Measurements from ENCODE around the gene PXT1.
A peak's percentile ranks its signal among the peaks of the same experiment; 100 is the strongest.

The PXT1 gene

GRCh38 chr6:36387440-36388303, 55.0 kb downstream of the PXT1 start, which contains the start of gene ETV7:
ETV7 (minus strand) TSS chr6:36387669; CDS start chr6:36387541, 128 bp downstream.
- peak; percentile 42 to 81 for DNase-seq

DNA sequence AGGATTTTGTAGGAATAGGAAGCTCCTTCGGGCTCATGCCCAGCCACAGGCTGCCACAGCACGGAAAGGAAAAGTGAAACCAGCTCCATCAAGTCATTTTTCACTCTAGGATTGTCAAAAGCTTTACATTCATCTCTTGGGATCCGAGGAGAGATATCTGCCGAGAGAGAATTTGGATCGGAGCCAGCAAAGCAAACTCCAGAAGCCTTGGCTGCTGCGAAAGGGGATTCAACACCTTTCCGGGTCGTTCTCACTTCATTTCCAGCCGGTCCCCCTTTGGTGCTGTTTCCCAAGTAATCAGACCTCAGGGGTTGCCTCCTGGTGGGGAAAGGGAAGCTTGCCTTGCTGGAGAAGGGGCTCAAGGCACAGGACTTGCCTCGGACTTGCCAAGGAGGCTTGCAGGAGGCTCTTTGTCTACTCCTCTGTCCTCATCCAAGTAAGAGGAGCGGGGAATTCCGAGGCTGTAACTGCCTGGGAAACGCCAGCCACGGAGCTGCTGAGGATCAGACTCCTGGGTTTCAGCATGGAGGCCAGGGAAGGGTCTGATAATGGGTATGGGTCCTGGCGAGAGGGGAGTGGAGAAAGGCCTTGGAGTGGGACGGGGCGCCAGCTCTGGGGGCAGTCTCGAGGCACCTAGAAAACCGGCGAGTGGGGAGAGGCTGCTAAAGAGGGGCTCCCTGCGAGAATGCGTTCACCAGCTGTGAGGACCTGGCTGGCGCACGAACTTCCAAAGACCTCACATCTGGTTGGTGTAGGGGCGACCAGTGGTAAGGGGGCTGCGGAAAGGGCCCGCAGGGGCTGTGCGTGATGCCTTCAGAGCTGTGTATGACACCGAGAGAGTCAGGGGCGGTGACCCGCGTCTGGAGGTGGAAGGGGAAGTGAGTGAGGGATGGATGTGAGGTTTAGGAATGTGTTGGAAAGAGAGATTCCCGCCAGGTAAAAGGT, 55.9 kb downstream of the PXT1 start:
- DNase-seq: peak; percentile 8 to 15

- no peak for DNase-seq
Observed at GRCh38 chr6:36384095-36384494, 58.6 kb downstream of the PXT1 start.

GRCh38 chr6:36383606-36384005, 59.0 kb downstream of the PXT1 start:
- DNase-seq: peak in 1 of 2 experiments; percentile 44

- no peak for DNase-seq
Observed at GRCh38 chr6:36382976-36383375, 59.7 kb downstream of the PXT1 start.

DNA sequence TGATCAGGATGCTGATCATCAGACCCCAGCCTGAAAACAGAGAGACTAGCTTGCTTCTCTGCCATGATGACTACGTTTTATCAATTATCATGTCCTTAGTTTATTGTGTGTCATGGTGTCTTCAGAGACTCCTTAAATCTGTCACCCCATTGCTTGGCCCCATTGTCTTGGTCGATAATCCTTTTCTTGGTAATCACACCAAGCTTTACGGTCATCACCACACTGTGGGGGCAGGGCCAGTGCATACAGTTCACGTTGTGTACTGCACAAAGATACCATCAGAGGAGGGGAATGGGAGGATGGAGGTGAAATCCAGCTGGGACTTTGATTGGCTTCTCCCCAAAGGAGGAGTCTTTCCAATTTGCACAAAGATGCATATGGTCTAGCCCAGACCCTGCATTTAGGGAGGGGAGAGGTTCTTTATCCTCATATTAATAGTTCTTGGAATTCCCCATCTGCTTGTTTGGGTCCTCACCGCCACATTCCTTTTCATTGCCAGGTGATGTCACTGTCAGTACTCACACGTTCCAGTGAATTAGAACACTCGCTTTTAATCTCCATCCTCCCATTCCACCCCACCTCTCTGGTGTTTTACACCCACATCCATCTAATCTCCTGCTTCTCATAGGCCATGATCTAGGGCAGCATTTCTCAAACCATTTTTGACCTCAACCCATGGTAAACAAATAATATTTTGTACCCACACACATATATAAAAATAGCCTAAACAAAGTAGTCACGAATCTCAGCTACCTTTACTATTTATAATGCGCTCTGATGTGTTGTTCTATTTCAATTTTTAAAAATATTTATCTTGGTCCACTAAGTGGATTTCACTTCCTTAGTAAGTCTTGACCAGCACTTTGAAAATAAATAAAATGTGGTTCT, 60.9 kb downstream of the PXT1 start:
- DNase-seq: no peak

DNA sequence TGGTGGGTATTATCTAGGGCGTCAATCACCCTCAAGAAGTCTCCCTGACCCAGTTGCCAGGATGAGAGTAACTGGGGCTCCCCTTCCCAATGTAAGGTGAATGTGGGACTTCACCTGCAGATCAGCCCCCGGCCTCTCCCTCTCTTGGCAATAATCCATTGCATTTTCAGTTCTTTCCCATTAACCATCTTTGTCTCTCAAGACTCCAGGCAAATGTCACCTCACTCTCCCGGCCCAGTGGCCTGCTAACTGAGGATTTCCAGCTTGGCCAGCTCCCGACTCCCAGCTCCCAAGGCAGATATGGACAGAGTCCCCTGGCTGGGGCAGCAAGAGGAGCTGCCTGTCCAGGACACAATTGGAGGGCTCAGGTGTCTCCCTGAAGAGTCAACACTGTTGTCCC, 62.5 kb downstream of the PXT1 start:
- DNase-seq: no peak

DNA sequence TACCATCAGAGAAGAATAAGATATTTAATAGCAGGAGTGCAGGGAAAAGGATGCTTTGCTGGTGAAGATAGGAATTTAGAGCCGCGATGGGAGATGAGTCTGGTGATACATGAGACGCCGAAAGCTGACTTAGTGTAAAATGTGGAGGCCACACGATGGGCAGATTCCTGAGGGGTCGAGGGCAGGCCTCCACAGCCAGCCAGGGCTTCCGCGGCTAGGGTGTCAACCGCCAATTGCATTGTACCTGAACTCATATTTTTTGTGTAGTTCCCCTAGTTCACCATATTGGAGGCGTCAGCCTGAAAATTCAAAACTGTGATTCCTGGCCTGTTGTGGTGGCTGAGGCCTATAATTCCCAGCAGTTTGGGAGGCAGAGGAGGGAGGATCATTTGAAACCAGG, 63.7 kb downstream of the PXT1 start:
- DNase-seq: no peak

DNA sequence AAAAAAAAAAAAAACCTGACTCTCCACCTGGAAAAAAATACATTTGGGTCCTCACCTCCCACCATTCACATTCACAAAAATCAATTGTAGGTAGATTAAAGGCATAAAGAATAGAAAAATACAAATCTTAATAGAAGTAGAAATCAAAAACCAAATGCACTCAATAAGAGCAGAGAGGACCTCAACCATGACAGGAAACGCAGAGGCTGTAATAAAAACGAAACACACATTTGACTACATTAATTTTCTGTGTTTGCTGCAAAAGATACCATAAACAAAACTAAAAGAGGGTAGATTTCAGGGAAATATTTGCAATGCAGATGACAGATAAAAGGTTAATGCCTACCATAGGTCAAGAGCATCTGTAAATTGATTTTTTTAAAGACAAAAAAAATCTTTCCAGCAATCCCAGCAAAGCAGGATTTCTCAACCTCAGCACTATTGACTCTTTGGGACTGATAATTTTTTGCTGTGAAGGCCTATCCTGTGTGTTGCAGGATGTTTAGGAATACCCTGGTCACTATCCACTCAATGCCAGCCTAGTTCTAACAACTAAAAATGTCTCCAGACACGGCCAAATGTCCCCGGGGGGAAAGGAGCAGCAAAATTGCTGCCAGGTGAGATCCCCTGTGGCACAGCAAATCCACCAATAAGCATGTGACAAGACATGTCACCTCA, 64.3 kb downstream of the PXT1 start:
- no peak for DNase-seq

DNA sequence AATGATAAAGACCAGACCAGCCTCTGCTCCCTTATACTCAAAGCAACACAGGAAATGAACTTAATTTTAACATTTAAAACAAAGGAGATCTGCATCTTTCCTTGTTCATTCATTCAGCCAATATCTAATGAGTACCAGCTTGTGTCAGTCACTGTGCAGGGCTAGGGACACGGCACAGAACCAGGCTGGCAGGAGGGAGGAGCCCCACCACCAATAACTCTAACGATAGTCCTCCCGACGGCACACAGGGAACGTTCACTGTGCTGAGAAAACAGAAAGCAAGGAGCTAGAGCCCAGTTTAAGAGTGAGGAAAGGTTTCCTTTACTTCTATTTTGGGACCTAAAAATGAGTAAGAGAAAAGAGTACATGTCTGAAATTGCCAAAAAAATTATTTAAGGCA, 65.1 kb downstream of the PXT1 start:
- DNase-seq: no peak

GRCh38 chr6:36376742-36377141, 65.9 kb downstream of the PXT1 start:
- no peak for DNase-seq

DNA sequence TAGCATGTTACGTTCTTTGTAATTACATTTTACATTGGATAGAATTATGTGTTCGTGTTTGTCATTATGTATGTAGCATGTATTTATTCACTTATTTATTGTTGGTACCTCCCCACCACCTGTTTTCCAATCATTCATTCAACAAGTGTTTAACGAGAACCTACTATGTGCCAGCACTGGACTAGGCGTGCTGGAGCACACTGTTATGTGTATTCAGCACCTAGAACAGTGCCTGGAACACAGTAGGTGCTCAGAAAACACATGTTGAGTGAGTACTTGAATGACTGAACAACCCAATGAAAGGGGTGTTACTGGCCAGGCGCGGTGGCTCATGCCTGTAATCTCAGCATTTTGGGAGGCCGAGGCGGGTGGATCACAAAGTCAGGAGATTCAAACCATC, 66.5 kb downstream of the PXT1 start:
- DNase-seq: no peak

- no peak for DNase-seq
Observed at GRCh38 chr6:36375644-36376155, 67.0 kb downstream of the PXT1 start.

DNA sequence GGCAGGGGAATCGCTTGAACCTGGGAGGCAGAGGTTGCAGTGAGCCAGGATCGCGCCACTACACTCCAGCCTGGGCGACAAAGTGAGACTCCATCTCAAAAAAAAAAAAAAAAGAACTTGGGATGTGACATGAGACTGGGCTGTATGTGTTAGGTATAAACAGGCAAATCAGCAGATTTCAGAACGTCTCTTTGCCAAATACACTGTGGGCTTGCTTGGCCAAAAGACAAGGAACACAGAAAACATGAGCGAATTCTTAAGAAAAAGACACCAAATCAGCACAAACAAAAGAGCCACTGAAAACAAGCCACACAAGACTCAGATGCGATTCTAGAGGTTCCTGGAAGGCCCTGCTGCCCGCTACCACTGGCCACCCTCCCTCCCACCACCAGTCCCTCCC, 67.7 kb downstream of the PXT1 start:
- DNase-seq: no peak

DNA sequence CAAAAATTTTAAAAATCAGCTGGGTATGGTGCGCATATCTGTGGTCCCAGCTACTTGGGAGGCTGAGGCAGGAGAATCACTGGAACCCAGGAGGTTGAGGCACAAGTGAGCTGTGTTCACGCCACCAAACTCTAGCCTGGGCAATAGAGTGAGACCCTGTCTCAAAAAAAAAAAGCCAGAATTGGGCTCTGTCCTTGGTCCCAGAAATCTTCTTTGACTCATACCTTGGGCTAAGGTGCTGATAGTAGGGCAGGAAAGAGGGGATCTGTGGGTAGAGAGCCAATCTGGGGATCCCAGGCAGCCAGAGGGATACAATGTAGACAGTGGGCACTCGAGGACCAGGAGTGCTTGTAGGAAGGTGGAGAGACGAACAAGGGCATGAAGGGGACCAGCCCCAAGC, 68.5 kb downstream of the PXT1 start:
- no peak for DNase-seq

- DNase-seq: no peak
Observed at GRCh38 chr6:36373368-36374019, 69.2 kb downstream of the PXT1 start.

GRCh38 chr6:36372088-36372487, 70.6 kb downstream of the PXT1 start:
- DNase-seq: no peak

DNA sequence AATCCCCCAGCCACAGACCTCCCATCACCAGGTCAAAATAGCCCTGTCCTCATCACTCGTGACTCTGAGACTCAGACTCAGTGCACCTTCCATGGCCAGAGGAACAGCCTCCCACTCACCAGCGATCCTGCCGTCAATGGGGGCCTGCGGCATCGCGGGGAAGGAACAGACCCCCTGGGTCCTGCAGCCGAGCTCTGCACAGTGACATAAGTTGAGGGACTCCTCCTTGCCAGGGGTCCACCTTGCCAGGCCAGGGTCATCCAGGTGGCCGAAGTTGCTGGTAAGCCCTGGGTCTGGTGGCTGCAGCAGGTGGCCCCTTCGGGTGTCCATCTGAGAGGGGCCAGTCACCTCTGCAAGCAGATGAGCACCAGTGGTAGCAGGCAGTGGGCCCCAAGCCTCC, 71.4 kb downstream of the PXT1 start:
- no peak for DNase-seq

- no peak for DNase-seq
Observed at GRCh38 chr6:36370638-36371037, 72.0 kb downstream of the PXT1 start.

DNA sequence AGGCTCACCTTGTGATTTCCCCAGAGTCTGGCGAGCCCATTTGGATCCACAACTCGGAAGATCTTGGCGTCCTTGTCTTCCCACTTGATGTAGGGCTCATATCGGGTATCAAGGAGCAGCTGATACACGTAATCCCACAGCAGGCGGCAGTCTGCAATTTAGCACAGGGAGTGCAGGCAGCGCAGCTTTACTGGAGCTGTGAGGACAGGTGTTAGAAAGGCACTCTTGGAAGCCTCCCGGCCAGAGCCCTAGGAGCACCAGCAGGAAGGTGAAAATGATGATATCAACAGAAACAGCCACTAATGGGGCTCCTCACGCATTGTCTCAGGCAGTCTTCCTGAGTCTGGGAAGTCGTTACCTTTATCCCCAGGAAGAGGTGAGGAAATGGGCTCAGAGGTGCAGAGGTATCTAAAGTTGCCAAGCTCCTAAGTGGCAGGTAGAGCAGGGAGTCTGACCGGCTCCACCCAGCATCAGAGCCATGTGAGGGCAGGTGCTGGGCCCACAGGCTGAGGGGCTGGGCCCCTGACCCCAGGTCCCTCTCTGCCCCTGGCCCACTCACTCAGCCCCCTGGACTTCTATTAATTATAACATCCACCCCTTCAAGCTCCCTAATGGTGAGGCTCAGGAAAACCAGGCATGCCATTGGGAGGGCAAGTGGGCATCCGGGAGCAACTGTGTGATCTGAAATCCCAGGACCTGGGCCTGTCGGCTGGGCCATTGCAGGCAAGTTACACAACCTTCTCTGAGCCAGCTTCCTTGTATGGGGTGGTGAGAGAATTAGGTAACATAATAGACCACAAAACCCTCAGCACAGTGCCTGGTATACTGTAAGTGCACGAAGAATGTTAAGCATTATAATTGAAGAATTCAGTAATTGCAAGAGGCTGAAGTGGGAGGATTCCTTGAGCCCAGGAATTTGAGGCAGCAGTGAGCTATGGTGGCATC, 73.5 kb downstream of the PXT1 start:
- no peak for DNase-seq
